ENCODE results near the gene MCMBP.
"Not testable (repeated sequence)": the region's sequence is repeated elsewhere in the genome, so short reads cannot be mapped to it uniquely, and the experiment has no call there.

MCMBP gene

DNA sequence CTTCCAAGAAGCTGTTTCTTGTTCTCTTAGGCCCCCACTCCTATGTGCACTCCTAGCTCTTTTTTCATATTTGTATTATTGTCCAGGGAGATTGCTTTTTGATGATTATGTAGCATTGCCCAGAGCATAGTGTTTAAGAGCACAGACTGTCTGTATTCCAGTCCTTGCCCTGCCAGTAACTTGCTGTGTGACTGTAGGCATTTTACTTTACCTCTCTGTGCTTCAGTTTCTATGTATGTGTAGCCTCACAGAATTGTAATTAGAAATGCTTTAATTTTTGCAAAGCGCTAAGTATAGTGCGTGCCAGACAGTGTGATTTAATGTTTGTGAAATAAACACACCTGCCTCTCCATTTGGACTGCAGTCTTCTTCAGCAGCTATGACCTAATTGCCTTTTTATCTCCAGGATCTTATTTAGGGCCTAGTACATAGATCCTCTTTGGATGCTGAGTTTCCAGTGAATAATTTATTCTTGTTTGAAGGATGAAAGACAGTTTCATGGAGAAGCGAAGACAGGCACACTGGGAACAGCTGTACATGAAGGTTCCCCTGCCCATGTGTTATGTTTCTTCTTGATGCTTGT lies 21.3 kb upstream of the MCMBP start:
- Histone ChIP-seq H3K56ac (ENCODE audit: low read length) (no peak overlapping the region), H3K4me2 (ENCODE audit: low read length) (peak overlapping the region; percentile 26), H2BK15ac (replicated peaks; ENCODE audit: low read depth) (no peak overlapping the region), H3K9ac (ENCODE audit: low read length) (peak overlapping the region; percentile 9), H3K18ac (ENCODE audit: low read length) (no peak overlapping the region), H2BK120ac (ENCODE audit: low read depth, low read length) (no peak overlapping the region), H3K4ac (ENCODE audit: low read depth, low read length) (no peak overlapping the region), H3K79me2 (ENCODE audit: control insufficient read depth, insufficient read depth, low read length) (peaks cover 51% of the 10 kb centered on the region), H4K5ac (ENCODE audit: low read length) (no peak overlapping the region), H4K8ac (ENCODE audit: low read depth, low read length) (no peak overlapping the region), H3K79me1 (ENCODE audit: low read length) (peaks cover 24% of the 10 kb centered on the region), H3K23ac (ENCODE audit: low read length) (no peak overlapping the region), H3K4me1 (ENCODE audit: control insufficient read depth, low read depth, low read length) (peaks cover 2% of the 10 kb centered on the region), H2AK5ac (ENCODE audit: low read length) (no peak overlapping the region), H3K27me3 (ENCODE audit: insufficient read depth, low read length, poor library complexity) (no peaks in the 10 kb centered on the region), H2BK5ac (ENCODE audit: low read length) (no peak overlapping the region), H3K27ac (ENCODE audit: low read depth, low read length) (no peak overlapping the region), H3K36me3 (ENCODE audit: control insufficient read depth, insufficient read depth, low read length) (peaks cover 5% of the 10 kb centered on the region), H3K4me3 (ENCODE audit: low read length) (no peak overlapping the region)
- DNase-seq, result no peak
- WGBS (ENCODE audit: extremely low coverage, insufficient coverage, low lambda C conversion rate), result no CpG with 5 or more reads among the region's 3 CpGs

DNA sequence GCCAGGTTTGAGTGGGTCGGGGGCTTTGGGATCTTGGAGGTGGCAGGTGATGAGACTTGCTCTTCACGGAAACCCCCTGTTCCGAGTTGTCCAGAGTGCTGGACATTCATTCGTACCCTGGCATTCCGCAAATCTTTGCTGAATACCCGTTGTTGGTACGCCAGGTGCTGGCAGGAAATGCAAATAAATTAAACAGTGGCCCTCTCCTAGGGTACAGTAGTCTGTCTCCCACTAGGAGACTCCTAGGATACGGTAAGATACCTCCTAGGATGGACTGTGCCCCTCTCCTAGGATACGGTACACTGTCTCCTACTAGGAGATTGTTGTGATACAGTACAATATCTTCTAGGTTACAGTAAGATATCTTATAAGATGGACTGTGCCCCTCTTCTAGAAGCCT lies 20.4 kb upstream of the MCMBP start:
- no peak overlapping the region for H2BK5ac ChIP-seq (ENCODE audit: low read length)
- H3K27ac ChIP-seq (ENCODE audit: low read depth, low read length), result no peak overlapping the region
- peak overlapping the region; percentile 97 for H3K56ac ChIP-seq (ENCODE audit: low read length)
- peaks cover 4% of the 10 kb centered on the region for H3K4me1 ChIP-seq (ENCODE audit: control insufficient read depth, low read depth, low read length)
- H3K9ac ChIP-seq (ENCODE audit: low read length), result peak overlapping the region; percentile 97
- no peaks in the 10 kb centered on the region for H3K27me3 ChIP-seq (ENCODE audit: insufficient read depth, low read length, poor library complexity)
- H2BK120ac ChIP-seq (ENCODE audit: low read depth, low read length), result no peak overlapping the region
- H2BK15ac ChIP-seq (replicated peaks; ENCODE audit: low read depth), result no peak overlapping the region
- DNase-seq, result no peak
- peak overlapping the region; percentile 19 for H3K4ac ChIP-seq (ENCODE audit: low read depth, low read length)
- no peak overlapping the region for H3K23ac ChIP-seq (ENCODE audit: low read length)
- peaks cover 2% of the 10 kb centered on the region for H3K36me3 ChIP-seq (ENCODE audit: control insufficient read depth, insufficient read depth, low read length)
- no CpG with 5 or more reads among the region's 9 CpGs for whole genome bisulfite sequencing (ENCODE audit: extremely low coverage, insufficient coverage, low lambda C conversion rate)
- no peak overlapping the region for H2AK5ac ChIP-seq (ENCODE audit: low read length)
- no peak overlapping the region for H4K8ac ChIP-seq (ENCODE audit: low read depth, low read length)
- no peak overlapping the region for H3K18ac ChIP-seq (ENCODE audit: low read length)
- H3K4me2 ChIP-seq (ENCODE audit: low read length), result peak overlapping the region; percentile 83
- H3K79me2 ChIP-seq (ENCODE audit: control insufficient read depth, insufficient read depth, low read length), result peaks cover 46% of the 10 kb centered on the region
- H3K79me1 ChIP-seq (ENCODE audit: low read length), result peaks cover 19% of the 10 kb centered on the region
- H4K5ac ChIP-seq (ENCODE audit: low read length), result no peak overlapping the region
- H3K4me3 ChIP-seq (ENCODE audit: low read length), result peak overlapping the region; percentile 96

GRCh38 chr10:119892188-119893065 lies 19.8 kb upstream of the MCMBP start, which contains the start of gene SEC23IP:
Gene SEC23IP, plus strand, starts transcription at chr10:119892730. Its CDS starts 53 bp downstream, at chr10:119892783.
- Histone ChIP-seq H3K9ac (ENCODE audit: low read length) (peak within 1 kb of the TSS; percentile 97), H3K79me2 (ENCODE audit: control insufficient read depth, insufficient read depth, low read length) (peaks cover 46% of the 10 kb centered on the region), H3K27ac (ENCODE audit: low read depth, low read length) (peak within 1 kb of the TSS; percentile 75), H3K4me1 (ENCODE audit: control insufficient read depth, low read depth, low read length) (peaks cover 4% of the 10 kb centered on the region), H3K27me3 (ENCODE audit: insufficient read depth, low read length, poor library complexity) (no peaks in the 10 kb centered on the region), H4K8ac (ENCODE audit: low read depth, low read length) (no peak within 1 kb of the TSS), H2BK120ac (ENCODE audit: low read depth, low read length) (no peak within 1 kb of the TSS), H2AK5ac (ENCODE audit: low read length) (no peak within 1 kb of the TSS), H3K4ac (ENCODE audit: low read depth, low read length) (peak within 1 kb of the TSS; percentile 19), H3K4me3 (ENCODE audit: low read length) (peak within 1 kb of the TSS; percentile 96), H2BK15ac (replicated peaks; ENCODE audit: low read depth) (no peak within 1 kb of the TSS), H4K5ac (ENCODE audit: low read length) (peak within 1 kb of the TSS; percentile 26), H3K4me2 (ENCODE audit: low read length) (peak within 1 kb of the TSS; percentile 83), H2BK5ac (ENCODE audit: low read length) (peak within 1 kb of the TSS; percentile 71), H3K18ac (ENCODE audit: low read length) (no peak within 1 kb of the TSS), H3K56ac (ENCODE audit: low read length) (peak within 1 kb of the TSS; percentile 97), H3K36me3 (ENCODE audit: control insufficient read depth, insufficient read depth, low read length) (peaks cover 2% of the 10 kb centered on the region), H3K79me1 (ENCODE audit: low read length) (peaks cover 19% of the 10 kb centered on the region), H3K23ac (ENCODE audit: low read length) (no peak within 1 kb of the TSS)
- DNase-seq, result peak; percentile 98
- WGBS (ENCODE audit: extremely low coverage, insufficient coverage, low lambda C conversion rate), result no CpG with 5 or more reads among the region's 61 CpGs

DNA sequence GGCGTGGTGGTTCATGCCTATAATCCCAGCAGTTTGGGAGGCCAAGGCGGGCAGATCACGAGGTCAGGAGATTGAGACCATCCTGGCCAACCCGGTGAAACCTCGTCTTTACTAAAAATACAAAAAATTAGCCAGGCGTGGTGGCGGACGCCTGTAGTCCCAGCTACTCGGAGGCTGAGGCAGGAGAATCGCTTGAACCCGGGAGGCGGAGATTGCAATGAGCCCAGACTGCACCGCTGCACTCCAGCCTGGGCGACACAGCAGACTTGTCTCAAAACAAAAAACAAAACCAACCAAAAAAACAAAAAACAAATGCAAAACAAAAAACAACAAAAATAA lies 19.2 kb upstream of the MCMBP start:
- not testable (repeated sequence) for H3K27ac ChIP-seq (ENCODE audit: low read depth, low read length); H4K5ac ChIP-seq (ENCODE audit: low read length); DNase-seq; H3K4me2 ChIP-seq (ENCODE audit: low read length); H3K4me3 ChIP-seq (ENCODE audit: low read length); H3K18ac ChIP-seq (ENCODE audit: low read length); H2BK120ac ChIP-seq (ENCODE audit: low read depth, low read length); H3K4ac ChIP-seq (ENCODE audit: low read depth, low read length); H3K27me3 ChIP-seq (ENCODE audit: insufficient read depth, low read length, poor library complexity); H3K4me1 ChIP-seq (ENCODE audit: control insufficient read depth, low read depth, low read length); H3K23ac ChIP-seq (ENCODE audit: low read length); H3K36me3 ChIP-seq (ENCODE audit: control insufficient read depth, insufficient read depth, low read length); H2AK5ac ChIP-seq (ENCODE audit: low read length); H2BK5ac ChIP-seq (ENCODE audit: low read length); H2BK15ac ChIP-seq (replicated peaks; ENCODE audit: low read depth); H4K8ac ChIP-seq (ENCODE audit: low read depth, low read length)
- H3K79me1 ChIP-seq (ENCODE audit: low read length), result peaks cover 16% of the 10 kb centered on the region
- H3K9ac ChIP-seq (ENCODE audit: low read length), result peak overlapping the region; percentile 68
- no CpG with 5 or more reads among the region's 14 CpGs for WGBS (ENCODE audit: extremely low coverage, insufficient coverage, low lambda C conversion rate)
- peaks cover 40% of the 10 kb centered on the region for H3K79me2 ChIP-seq (ENCODE audit: control insufficient read depth, insufficient read depth, low read length)
- H3K56ac ChIP-seq (ENCODE audit: low read length), result peak overlapping the region; percentile 91

DNA sequence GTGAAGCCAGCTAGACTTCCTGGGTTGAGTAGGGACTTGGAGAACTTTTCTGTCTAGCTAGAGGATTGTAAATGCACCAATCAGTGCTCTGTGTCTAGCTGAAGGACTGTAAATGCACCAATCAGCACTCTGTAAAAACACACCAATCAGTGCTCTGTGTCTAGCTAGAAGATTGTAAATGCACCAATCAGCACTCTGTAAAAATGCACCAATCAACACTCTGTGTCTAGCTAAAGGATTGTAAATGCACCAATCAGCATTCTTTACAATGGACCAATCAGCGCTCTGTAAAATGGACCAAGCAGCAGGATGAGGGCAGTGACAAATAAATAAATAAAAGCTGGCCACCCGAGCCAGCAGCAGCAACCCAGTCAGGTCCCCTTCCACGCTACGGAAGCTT lies 17.7 kb upstream of the MCMBP start:
- peaks cover 25% of the 10 kb centered on the region for H3K79me2 ChIP-seq (ENCODE audit: control insufficient read depth, insufficient read depth, low read length)
- H3K9ac ChIP-seq (ENCODE audit: low read length); H3K4ac ChIP-seq (ENCODE audit: low read depth, low read length): not testable (repeated sequence)

More for the DNA sequence above, 17.7 kb upstream of the MCMBP start:
- H3K4me1 ChIP-seq (ENCODE audit: control insufficient read depth, low read depth, low read length); H2BK15ac ChIP-seq (replicated peaks; ENCODE audit: low read depth); H3K79me1 ChIP-seq (ENCODE audit: low read length); DNase-seq; H3K4me2 ChIP-seq (ENCODE audit: low read length); H4K8ac ChIP-seq (ENCODE audit: low read depth, low read length); H2BK120ac ChIP-seq (ENCODE audit: low read depth, low read length); H3K27me3 ChIP-seq (ENCODE audit: insufficient read depth, low read length, poor library complexity); H3K36me3 ChIP-seq (ENCODE audit: control insufficient read depth, insufficient read depth, low read length); H3K4me3 ChIP-seq (ENCODE audit: low read length); H2AK5ac ChIP-seq (ENCODE audit: low read length); H3K56ac ChIP-seq (ENCODE audit: low read length); H4K5ac ChIP-seq (ENCODE audit: low read length); H3K23ac ChIP-seq (ENCODE audit: low read length); H2BK5ac ChIP-seq (ENCODE audit: low read length): not testable (repeated sequence)
- no CpG with 5 or more reads among the region's 4 CpGs for WGBS (ENCODE audit: extremely low coverage, insufficient coverage, low lambda C conversion rate)
- Histone ChIP-seq H3K27ac (ENCODE audit: low read depth, low read length) (peak overlapping the region; percentile 27), H3K18ac (ENCODE audit: low read length) (peak overlapping the region; percentile 14)
